Endothelial cell of umbilical vein (primary cell): ENCODE results near the gene CCDC190. TPM values are rescaled to one million over a fixed set of nuclear protein-coding genes. Genes with fewer than 3 reads are reported as not detected.

Experiments used
- BruUV-seq: library from RNA; stranded (reverse); fragments of 400-500 nt; replicated peaks from 2 replicates; lab custom pipeline; 2021; lab: Mats Ljungman, UMichigan
- CTCF ChIA-PET: fragments of 300-600, 350-600 bp; sonication (Branson Sonifier 250); formaldehyde crosslinking; loops from one replicate; lab custom pipeline; 2021; ENCODE audit warnings: antibody characterized with exemption, inconsistent platforms; lab: Charles Lee
- POLR2A ChIA-PET: fragments of 300-600, 350-600 bp; sonication (Branson Sonifier 250); formaldehyde crosslinking; loops from one replicate; lab custom pipeline; 2021; ENCODE audit warnings: antibody characterized with exemption, inconsistent platforms; lab: Charles Lee
- DNase-seq: peaks from one replicate; pipeline ENCODE4 v3.0.0-alpha.2; 2011; ENCODE audit warnings: low read depth, low spot score
- FAIRE-seq: peaks from 2 replicates; lab custom pipeline; 2011; peaks lifted over from hg19 to GRCh38; lab: Jason Lieb, UNC
- H2AFZ ChIP-seq: 2 replicates; pipeline ENCODE4 v1.6.0; 2012; ENCODE audit warnings: low read depth, low read length, control low read depth, inconsistent platforms
- H3K27ac ChIP-seq: 2 replicates; pipeline ENCODE4 v1.5.1; 2011; ENCODE audit warnings: low read depth, mild to moderate bottlenecking, control low read depth, low read length, moderate library complexity; ENCODE audit not compliant: insufficient read depth
- H3K27me3 ChIP-seq, 2 experiments: 2 replicates each; pipeline versions ENCODE4 v1.6.0 to v1.6.1; 2011; ENCODE audit warnings: low read length in 2 of 2, mixed read lengths in 1 of 2; ENCODE audit not compliant: control insufficient read depth in 2 of 2, insufficient read depth in 2 of 2
- H3K36me3 ChIP-seq, 2 experiments: 2 replicates in 1 of 2; 3 replicates in 1 of 2; pipeline ENCODE4 v1.5.1; 2011; ENCODE audit warnings: low read length in 2 of 2, mild to moderate bottlenecking in 1 of 2, moderate library complexity in 1 of 2; ENCODE audit not compliant: control insufficient read depth in 2 of 2, insufficient read depth in 2 of 2; ENCODE audit errors: extremely low read depth in 1 of 2
- H3K4me1 ChIP-seq: 3 replicates; pipeline ENCODE4 v1.5.1; 2011; ENCODE audit warnings: mild to moderate bottlenecking, low read length; ENCODE audit not compliant: control insufficient read depth, insufficient read depth; ENCODE audit errors: extremely low read depth
- H3K4me2 ChIP-seq: 2 replicates; pipeline ENCODE4 v1.6.1; 2011; ENCODE audit warnings: low read length, control low read depth, mixed read lengths; ENCODE audit not compliant: insufficient read depth
- H3K4me3 ChIP-seq, 3 experiments: fragments of 200-600 bp in 1 of 3; sonication (generic), shearing (Covaris generic) in 1 of 3; replicated peaks in 1 of 3; 2 replicates each; pipeline ENCODE4 v1.5.1; 2011 to 2016; ENCODE audit warnings: control low read depth in 3 of 3, low read length in 3 of 3, mild to moderate bottlenecking in 2 of 3, inconsistent platforms in 1 of 3, low read depth in 1 of 3, moderate library complexity in 1 of 3; ENCODE audit not compliant: insufficient read depth in 1 of 3
- H3K79me2 ChIP-seq: 2 replicates; pipeline ENCODE4 v1.6.0; 2012; ENCODE audit warnings: low read length, inconsistent platforms; ENCODE audit not compliant: control insufficient read depth, insufficient read depth
- H3K9ac ChIP-seq: replicated peaks from 2 replicates; pipeline ENCODE3; 2011; ENCODE audit warnings: low read length, control low read depth; ENCODE audit not compliant: insufficient read depth; ENCODE audit errors: extremely low read depth
- H3K9me1 ChIP-seq: replicated peaks from 3 replicates; pipeline ENCODE4 v1.6.0; 2011; ENCODE audit warnings: mild to moderate bottlenecking, low read length; ENCODE audit not compliant: control insufficient read depth, insufficient read depth; ENCODE audit errors: extremely low read depth
- H3K9me3 ChIP-seq: replicated peaks from 2 replicates; pipeline ENCODE4 v1.5.1; 2012; ENCODE audit warnings: low read length, inconsistent platforms; ENCODE audit not compliant: control insufficient read depth, insufficient read depth
- H4K20me1 ChIP-seq: replicated peaks from 2 replicates; pipeline ENCODE3; 2011; ENCODE audit warnings: mild to moderate bottlenecking, low read length; ENCODE audit not compliant: control insufficient read depth, insufficient read depth; ENCODE audit errors: extremely low read depth
- EZH2 ChIP-seq: IDR thresholded peaks from 2 replicates; pipeline ENCODE4 v1.6.1; 2012; ENCODE audit warnings: borderline replicate concordance, low read depth, mild to moderate bottlenecking, moderate library complexity, low read length, inconsistent platforms; ENCODE audit not compliant: severe bottlenecking
- FOS ChIP-seq: IDR thresholded peaks from 2 replicates; pipeline ENCODE4 v1.6.1; 2011; ENCODE audit warnings: mild to moderate bottlenecking, low read length, moderate library complexity, borderline replicate concordance; ENCODE audit not compliant: insufficient read depth
- GATA2 ChIP-seq: IDR thresholded peaks from 2 replicates; pipeline ENCODE4 v1.7.0; 2011; ENCODE audit warnings: low read depth, mild to moderate bottlenecking, moderate library complexity, mixed read lengths, low read length; ENCODE audit not compliant: insufficient read length, insufficient read depth
- JUN ChIP-seq: IDR thresholded peaks from 2 replicates; pipeline ENCODE4 v1.6.1; 2011; ENCODE audit warnings: borderline replicate concordance, low read depth; ENCODE audit not compliant: insufficient read length, insufficient read depth
- MYC ChIP-seq: IDR thresholded peaks from one replicate; pipeline ENCODE4 v1.6.1; 2011; ENCODE audit warnings: mild to moderate bottlenecking, low read depth, low read length
- POLR2A ChIP-seq: IDR thresholded peaks from 2 replicates; pipeline ENCODE4 v1.6.1; 2012; ENCODE audit warnings: low read depth, mild to moderate bottlenecking, control low read depth, low read length
- POLR2AphosphoS5 ChIP-seq: IDR thresholded peaks from 2 replicates; pipeline ENCODE4 v1.6.1; 2012; ENCODE audit warnings: low read depth, mild to moderate bottlenecking, control low read depth, low read length, moderate library complexity; ENCODE audit not compliant: insufficient read depth
- dilution Hi-C: fragments of 300-500 bp; cut with MboI; formaldehyde crosslinking; loops from one replicate; pipeline ENCODE4 v1.15.0; 2019; ENCODE audit warnings: low sequenced_read_pairs; ENCODE audit not compliant: extremely low pct_ligation_motif_present
- intact Hi-C: fragments of 100-400 bp; cut with micrococcal nuclease; formaldehyde crosslinking; loops from one replicate; pipeline ENCODE4 v1.10.0; 2022
- polyA plus RNA-seq, 4 experiments: library from polyadenylated mRNA; depleted of rRNA in 3 of 4; stranded (reverse) in 3 of 4; unstranded in 1 of 4; fragments of >200 nt; gene quantifications; 2 replicates each; pipeline versions ENCODE4 v1.2.1 to v1.2.3, GENCODE V29; 2011 to 2012; ENCODE audit warnings: missing spikeins in 1 of 4
- total RNA-seq: library from RNA; stranded (reverse); gene quantifications from 2 replicates; pipeline ENCODE4 v1.2.3, GENCODE V29; 2021
- TF ChIP-seq, protein P1 (sequence below): IDR thresholded peaks from 2 replicates; pipeline ENCODE4 v1.6.1; 2011; ENCODE audit not compliant: insufficient read depth, insufficient read length
- TF ChIP-seq, protein P2 (sequence below), 2 donors: IDR thresholded peaks; 1 replicate in 1 of 2; 2 replicates in 1 of 2; pipeline ENCODE4 v1.5.1; 2011; ENCODE audit warnings: low read length in 2 of 2, mild to moderate bottlenecking in 2 of 2, moderate library complexity in 2 of 2, control low read depth in 1 of 2, inconsistent platforms in 1 of 2, low read depth in 1 of 2; ENCODE audit not compliant: insufficient read depth in 1 of 2; ENCODE audit errors: extremely low read depth in 1 of 2

CCDC190 gene
- total and polyA plus RNA-seq, 2 donors (not counting 3 experiments of a cell fraction or from before 2014, with no cell fraction given), result 3.7 to 9.0 TPM

DNA sequence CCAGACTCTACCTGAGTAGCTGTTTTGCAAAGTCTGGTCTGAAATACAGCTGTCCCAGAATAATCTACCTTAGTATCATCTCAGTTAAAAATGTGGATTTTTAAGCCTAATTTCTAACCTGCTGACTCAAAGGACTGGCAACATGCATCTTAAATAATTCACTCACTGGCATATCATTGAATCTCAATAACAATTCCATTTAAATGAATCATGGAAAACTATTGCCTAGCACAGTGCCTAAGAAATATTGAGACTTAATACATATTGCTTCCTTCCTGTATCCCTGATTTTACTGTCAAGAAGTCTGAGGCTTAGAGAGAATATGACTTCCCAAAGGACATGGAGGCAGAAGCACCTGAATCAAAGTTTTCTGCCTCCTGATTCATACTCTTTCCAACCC, 3.1 kb downstream of the CCDC190 start:
- no peaks in the 10 kb centered on the region for H3K9me1 ChIP-seq
- dilution Hi-C loops (loop anchor here (25.0 kb wide), 1 partner anchor 204 kb away; the partner anchor contains the start of gene RGS4), intact Hi-C loops (loop anchor here (1.0 kb wide), 1 partner anchor 126 kb away; no protein-coding TSS in a partner anchor)
- no peak overlapping the region for H3K4me3 ChIP-seq
- no peaks in the 10 kb centered on the region for H3K79me2 ChIP-seq
- H3K4me2 ChIP-seq, result peak overlapping the region; percentile 50
- no peaks in the 10 kb centered on the region for H3K27me3 ChIP-seq
- CTCF ChIA-PET, result interaction anchor here (1.6 to 9.7 kb wide), 8 partner anchors 9 to 458 kb away, joined by 3 to 65 read pairs (median 10); partner anchors contain the start of gene RGS4
- POLR2A ChIA-PET, result interaction anchor here (4.0 kb wide), 1 partner anchor 16 kb away, joined by 10 read pairs; no protein-coding TSS in a partner anchor
- peak overlapping the region; percentile 93 for H3K27ac ChIP-seq
- TF ChIP-seq POLR2AphosphoS5 (peak; percentile 24), GATA2 (peak; percentile 90), POLR2A (peak; percentile 33), FOS (peak; percentile 70), MYC (no peak), EZH2 (no peak), JUN (peak; percentile 79)
- TF ChIP-seq, protein P1, sequence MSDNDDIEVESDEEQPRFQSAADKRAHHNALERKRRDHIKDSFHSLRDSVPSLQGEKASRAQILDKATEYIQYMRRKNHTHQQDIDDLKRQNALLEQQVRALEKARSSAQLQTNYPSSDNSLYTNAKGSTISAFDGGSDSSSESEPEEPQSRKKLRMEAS, result no peak
- TF ChIP-seq, protein P2, sequence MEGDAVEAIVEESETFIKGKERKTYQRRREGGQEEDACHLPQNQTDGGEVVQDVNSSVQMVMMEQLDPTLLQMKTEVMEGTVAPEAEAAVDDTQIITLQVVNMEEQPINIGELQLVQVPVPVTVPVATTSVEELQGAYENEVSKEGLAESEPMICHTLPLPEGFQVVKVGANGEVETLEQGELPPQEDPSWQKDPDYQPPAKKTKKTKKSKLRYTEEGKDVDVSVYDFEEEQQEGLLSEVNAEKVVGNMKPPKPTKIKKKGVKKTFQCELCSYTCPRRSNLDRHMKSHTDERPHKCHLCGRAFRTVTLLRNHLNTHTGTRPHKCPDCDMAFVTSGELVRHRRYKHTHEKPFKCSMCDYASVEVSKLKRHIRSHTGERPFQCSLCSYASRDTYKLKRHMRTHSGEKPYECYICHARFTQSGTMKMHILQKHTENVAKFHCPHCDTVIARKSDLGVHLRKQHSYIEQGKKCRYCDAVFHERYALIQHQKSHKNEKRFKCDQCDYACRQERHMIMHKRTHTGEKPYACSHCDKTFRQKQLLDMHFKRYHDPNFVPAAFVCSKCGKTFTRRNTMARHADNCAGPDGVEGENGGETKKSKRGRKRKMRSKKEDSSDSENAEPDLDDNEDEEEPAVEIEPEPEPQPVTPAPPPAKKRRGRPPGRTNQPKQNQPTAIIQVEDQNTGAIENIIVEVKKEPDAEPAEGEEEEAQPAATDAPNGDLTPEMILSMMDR (IDR thresholded peaks at IDR 0.05; ENCODE audit: extremely low read depth in 1 of 2, insufficient read depth in 1 of 2, low read depth in 1 of 2, low read length in 2 of 2), result no peak
- peaks cover 57% of the 10 kb centered on the region for H3K4me1 ChIP-seq
- no TSS peak for BruUV-seq
- FAIRE-seq (peak; percentile 63), DNase-seq (peak; percentile 75)
- peak overlapping the region; percentile 38 for H3K9ac ChIP-seq
- no peaks in the 10 kb centered on the region for H3K9me3 ChIP-seq
- H3K36me3 ChIP-seq, result no peaks in the 10 kb centered on the region
- no peaks in the 10 kb centered on the region for H4K20me1 ChIP-seq
- no peak overlapping the region for H2AFZ ChIP-seq
